IMR-90 (cell line): ENCODE data around the gene ADAM12. TPM values are rescaled to one million over a fixed set of nuclear protein-coding genes. Genes with fewer than 3 reads are reported as not detected.

Experiments
- ATAC-seq: fragments of 200-7000 bp; cut with Tn5 transposase; 2 replicates; pipeline ENCODE4 v1.9.1; 2020; ENCODE audit warnings: low read depth, mild to moderate bottlenecking, moderate library complexity
- BruUV-seq: library from RNA; stranded (reverse); fragments of 400-500 nt; replicated peaks from 2 replicates; lab custom pipeline; 2021; lab: Mats Ljungman, UMichigan
- CTCF ChIA-PET: fragments of 300-600 bp; formaldehyde crosslinking; extraction: SDS; loops from one replicate; lab custom pipeline; 2021; ENCODE audit warnings: antibody characterized with exemption; lab: Yijun Ruan, JAX
- POLR2A ChIA-PET: fragments of 300-600 bp; sonication (Branson Sonifier 250); formaldehyde crosslinking; loops from one replicate; lab custom pipeline; 2022; ENCODE audit warnings: antibody characterized with exemption; ENCODE audit not compliant: unreplicated experiment; lab: Charles Lee
- DNase-seq: peaks from one replicate; pipeline ENCODE4 v3.0.0; 2013
- H2AFZ ChIP-seq: replicated peaks from 2 replicates; pipeline ENCODE3; 2013; ENCODE audit warnings: low read length, mild to moderate bottlenecking; ENCODE audit not compliant: poor library complexity
- H2AK5ac ChIP-seq: 2 replicates; pipeline ENCODE4 v1.6.1; 2013; ENCODE audit warnings: low read depth, low read length, inconsistent platforms
- H2AK9ac ChIP-seq: replicated peaks from 2 replicates; pipeline ENCODE3; 2013; ENCODE audit warnings: mild to moderate bottlenecking, low read depth, low read length, moderate library complexity; ENCODE audit not compliant: poor library complexity
- H2BK120ac ChIP-seq: 2 replicates; pipeline ENCODE4 v1.6.1; 2013; ENCODE audit warnings: low read depth, low read length, inconsistent platforms
- H2BK15ac ChIP-seq: 3 replicates; pipeline ENCODE4 v1.6.1; 2013; ENCODE audit warnings: low read depth, low read length, inconsistent platforms
- H2BK20ac ChIP-seq: 2 replicates; pipeline ENCODE4 v1.6.1; 2013; ENCODE audit warnings: low read depth, mild to moderate bottlenecking, inconsistent platforms, low read length, moderate library complexity
- H2BK5ac ChIP-seq: 2 replicates; pipeline ENCODE4 v1.6.1; 2013; ENCODE audit warnings: mild to moderate bottlenecking, low read depth, low read length, inconsistent platforms; ENCODE audit not compliant: poor library complexity, severe bottlenecking
- H3K14ac ChIP-seq: replicated peaks from 2 replicates; pipeline ENCODE4 v1.6.1; 2013; ENCODE audit warnings: low read depth, low read length, inconsistent platforms
- H3K18ac ChIP-seq: 2 replicates; pipeline ENCODE4 v1.6.1; 2013; ENCODE audit warnings: low read depth, low read length, control low read depth
- H3K23ac ChIP-seq: 2 replicates; pipeline ENCODE4 v1.6.1; 2013; ENCODE audit warnings: low read depth, low read length, inconsistent platforms
- H3K27ac ChIP-seq: 2 replicates; pipeline ENCODE4 v1.5.1; 2013; ENCODE audit warnings: mild to moderate bottlenecking, control low read depth, low read length; ENCODE audit not compliant: insufficient read depth
- H3K27me3 ChIP-seq: 2 replicates; pipeline ENCODE4 v1.6.1; 2013; ENCODE audit warnings: low read length; ENCODE audit not compliant: control insufficient read depth, insufficient read depth
- H3K36me3 ChIP-seq: 2 replicates; pipeline ENCODE4 v1.6.1; 2013; ENCODE audit warnings: low read length, mixed read lengths; ENCODE audit not compliant: control insufficient read depth, insufficient read depth
- H3K4ac ChIP-seq: 2 replicates; pipeline ENCODE4 v1.6.1; 2013; ENCODE audit warnings: low read depth, low read length, inconsistent platforms
- H3K4me1 ChIP-seq: 2 replicates; pipeline ENCODE4 v1.6.1; 2013; ENCODE audit warnings: low read length, mixed read lengths; ENCODE audit not compliant: control insufficient read depth, insufficient read depth
- H3K4me2 ChIP-seq: 2 replicates; pipeline ENCODE4 v1.6.1; 2013; ENCODE audit warnings: low read depth, mild to moderate bottlenecking, control low read depth, low read length, moderate library complexity
- H3K4me3 ChIP-seq: 2 replicates; pipeline ENCODE4 v1.5.1; 2013; ENCODE audit warnings: low read depth, mild to moderate bottlenecking, control low read depth, low read length, moderate library complexity; ENCODE audit not compliant: insufficient read depth
- H3K56ac ChIP-seq: 2 replicates; pipeline ENCODE4 v1.6.1; 2013; ENCODE audit warnings: low read length, inconsistent platforms; ENCODE audit not compliant: insufficient read depth; ENCODE audit errors: extremely low read depth
- H3K79me1 ChIP-seq, 2 experiments: 2 replicates each; pipeline ENCODE4 v1.6.1; 2013; ENCODE audit warnings: low read length in 2 of 2, inconsistent platforms in 1 of 2, low read depth in 1 of 2
- H3K9ac ChIP-seq: 2 replicates; pipeline ENCODE4 v1.6.1; 2013; ENCODE audit warnings: low read depth, low read length, control low read depth
- H3K9me1 ChIP-seq: 2 replicates; pipeline ENCODE4 v1.6.1; 2013; ENCODE audit warnings: low read length, inconsistent platforms; ENCODE audit not compliant: insufficient read depth
- H3K9me3 ChIP-seq: 2 replicates; pipeline ENCODE4 v1.6.1; 2013; ENCODE audit warnings: low read length; ENCODE audit not compliant: control insufficient read depth, insufficient read depth
- H4K20me1 ChIP-seq: 2 replicates; pipeline ENCODE4 v1.6.1; 2013; ENCODE audit warnings: low read length, inconsistent platforms; ENCODE audit not compliant: insufficient read depth
- H4K5ac ChIP-seq: 2 replicates; pipeline ENCODE4 v1.6.1; 2013; ENCODE audit warnings: mild to moderate bottlenecking, low read depth, low read length, control low read depth
- H4K8ac ChIP-seq, 2 experiments: 2 replicates each; pipeline ENCODE4 v1.6.1; 2013; ENCODE audit warnings: low read depth in 2 of 2, low read length in 2 of 2, control low read depth in 1 of 2, inconsistent platforms in 1 of 2
- H4K91ac ChIP-seq: 2 replicates; pipeline ENCODE4 v1.6.1; 2013; ENCODE audit warnings: low read depth, low read length, inconsistent platforms; ENCODE audit not compliant: insufficient read depth
- BHLHE40 ChIP-seq: fragments of 150-350 bp; IDR thresholded peaks from 2 replicates; pipeline ENCODE4 v1.6.1; 2016; ENCODE audit warnings: mild to moderate bottlenecking, low read depth, low read length
- CEBPB ChIP-seq: IDR thresholded peaks from 2 replicates; pipeline ENCODE4 v1.6.1; 2012; ENCODE audit warnings: low read depth, low read length, improper control_type of control experiment
- CHD1 ChIP-seq: IDR thresholded peaks from 2 replicates; pipeline ENCODE4 v1.6.1; 2012; ENCODE audit warnings: low read depth, low read length, improper control_type of control experiment
- MAZ ChIP-seq: IDR thresholded peaks from 2 replicates; pipeline ENCODE4 v1.6.1; 2012; ENCODE audit warnings: low read depth, mild to moderate bottlenecking, low read length, improper control_type of control experiment, moderate library complexity, borderline replicate concordance
- MXI1 ChIP-seq: IDR thresholded peaks from 2 replicates; pipeline ENCODE4 v1.6.1; 2012; ENCODE audit warnings: low read depth, mild to moderate bottlenecking, low read length, moderate library complexity, borderline replicate concordance
- NFE2L2 ChIP-seq: fragments of 150-350 bp; IDR thresholded peaks from 2 replicates; pipeline ENCODE4 v1.6.1; 2016; ENCODE audit warnings: low read depth, mild to moderate bottlenecking, low read length
- POLR2A ChIP-seq: IDR thresholded peaks from 2 replicates; pipeline ENCODE4 v1.6.1; 2012; ENCODE audit warnings: mild to moderate bottlenecking, low read depth, low read length
- RAD21 ChIP-seq: IDR thresholded peaks from 2 replicates; pipeline ENCODE4 v1.6.1; 2012; ENCODE audit warnings: low read length, improper control_type of control experiment
- RCOR1 ChIP-seq: IDR thresholded peaks from 2 replicates; pipeline ENCODE4 v1.6.1; 2012; ENCODE audit warnings: mild to moderate bottlenecking, low read length, improper control_type of control experiment; ENCODE audit not compliant: insufficient replicate concordance
- SMC3 ChIP-seq: fragments of 150-350 bp; IDR thresholded peaks from 2 replicates; pipeline ENCODE4 v1.6.1; 2016; ENCODE audit warnings: low read depth, mild to moderate bottlenecking, antibody characterized with exemption, low read length, moderate library complexity
- WGBS, 2 experiments: methylation state at CpG; one replicate each; pipeline versions ENCODE4 v1.1.5 to v1.1.7; 2013; ENCODE audit warnings: missing lambda C conversion rate in 2 of 2; ENCODE audit not compliant: insufficient read length in 1 of 2; ENCODE audit errors: extremely low coverage in 2 of 2; 5-methylcytosine and 5-hydroxymethylcytosine counted together
- dilution Hi-C: fragments of 300-500 bp; cut with HindIII; formaldehyde crosslinking; loops from one replicate; pipeline ENCODE4 v1.14.3; 2018; ENCODE audit warnings: low sequenced_read_pairs; ENCODE audit not compliant: unreplicated experiment
- in situ Hi-C: fragments of 300-500 bp; cut with MboI; formaldehyde crosslinking; loops from 3 replicates; pipeline ENCODE4 v1.14.3; 2019; ENCODE audit warnings: low sequenced_read_pairs, inconsistent platforms, mixed read lengths
- intact Hi-C: fragments of 100-400 bp; cut with micrococcal nuclease; formaldehyde crosslinking; loops from 2 replicates; pipeline ENCODE4 v1.10.0; 2022
- polyA plus RNA-seq, 3 experiments: library from polyadenylated mRNA; depleted of rRNA; stranded (reverse); fragments of >200 nt; gene quantifications; 2 replicates each; pipeline ENCODE4 v1.2.3, GENCODE V29; 2012; ENCODE audit warnings: low replicate concordance in 1 of 3
- total RNA-seq: library from RNA; depleted of rRNA; stranded (reverse); fragments of >200 nt; gene quantifications from 2 replicates; pipeline ENCODE4 v1.2.3, GENCODE V29; 2012
- TF ChIP-seq, protein P1 (sequence below): conservative IDR thresholded peaks from 2 replicates; pipeline ENCODE4 v1.5.1; 2012; ENCODE audit warnings: mild to moderate bottlenecking, low read depth, low read length, improper control_type of control experiment
- TF ChIP-seq, protein P2 (sequence below): fragments of 150-350 bp; IDR thresholded peaks from 2 replicates; pipeline ENCODE4 v1.6.1; 2017; ENCODE audit warnings: mild to moderate bottlenecking, antibody characterized with exemption, low read length, low read depth

ADAM12 gene
- total and polyA plus RNA-seq, 2 of the 4 experiments (the other 2 are of a cell fraction): 9.6 to 10.2 TPM

DNA sequence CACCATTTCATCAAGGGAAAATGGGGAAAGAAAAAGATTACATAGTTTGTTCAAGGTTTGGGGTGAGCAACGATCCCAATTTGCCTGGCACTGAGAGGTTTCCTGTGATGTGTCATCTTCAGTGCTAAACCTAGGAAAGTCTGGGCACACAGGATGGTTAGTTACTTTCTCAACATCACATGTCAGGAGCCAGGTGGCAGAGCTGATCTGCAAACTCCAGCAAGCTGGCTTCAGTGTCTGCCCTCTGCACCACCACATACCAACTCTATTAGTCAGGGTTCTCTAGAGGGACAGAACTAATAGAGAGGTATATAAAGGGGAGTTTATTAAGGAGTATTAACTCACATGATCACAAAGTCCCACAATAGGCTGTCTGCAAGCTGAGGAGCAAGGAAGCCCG is 11.3 kb downstream of the ADAM12 start:
- Histone ChIP-seq H3K4me3 (no peak overlapping the region), H3K36me3 (no peaks in the 10 kb centered on the region; the same call in 1 of the 2 replicates), H3K23ac (no peak overlapping the region), H3K9me1 (no peaks in the 10 kb centered on the region), H2AK5ac (no peak overlapping the region), H3K79me1 (no peaks in the 10 kb centered on the region), H3K4ac (no peak overlapping the region; the same call in 1 of the 2 replicates), H3K27me3 (no peaks in the 10 kb centered on the region), H3K14ac (peak overlapping the region; percentile 45; the same call in 1 of the 2 replicates), H2BK15ac (0 out of 3 replicates have a peak overlapping the region, but pooled peaks have one; percentile 6), H3K4me1 (peaks cover 8% of the 10 kb centered on the region), H3K9me3 (no peaks in the 10 kb centered on the region; the same call in none of the 2 replicates), H4K8ac (no peak overlapping the region), H2BK5ac (no peak overlapping the region), H3K4me2 (no peak overlapping the region), H2AFZ (no peak overlapping the region), H2AK9ac (no peak overlapping the region), H4K20me1 (no peaks in the 10 kb centered on the region), H3K18ac (no peak overlapping the region), H4K91ac (no peak overlapping the region), H3K9ac (no peak overlapping the region), H3K27ac (no peak overlapping the region), H2BK120ac (no peak overlapping the region), H4K5ac (no peak overlapping the region), H3K56ac (no peak overlapping the region), H2BK20ac (no peak overlapping the region)
- WGBS, 2 experiments: 80% methylated on average over 1 of the region's 2 CpGs; no CpG with 5 or more reads in 1 of the 2 experiments
- CTCF ChIA-PET: no interaction called here
- no TSS peak for BruUV-seq
- TF ChIP-seq SMC3: no peak
- TF ChIP-seq NFE2L2: no peak
- no peak for TF ChIP-seq CEBPB
- TF ChIP-seq, protein P1, sequence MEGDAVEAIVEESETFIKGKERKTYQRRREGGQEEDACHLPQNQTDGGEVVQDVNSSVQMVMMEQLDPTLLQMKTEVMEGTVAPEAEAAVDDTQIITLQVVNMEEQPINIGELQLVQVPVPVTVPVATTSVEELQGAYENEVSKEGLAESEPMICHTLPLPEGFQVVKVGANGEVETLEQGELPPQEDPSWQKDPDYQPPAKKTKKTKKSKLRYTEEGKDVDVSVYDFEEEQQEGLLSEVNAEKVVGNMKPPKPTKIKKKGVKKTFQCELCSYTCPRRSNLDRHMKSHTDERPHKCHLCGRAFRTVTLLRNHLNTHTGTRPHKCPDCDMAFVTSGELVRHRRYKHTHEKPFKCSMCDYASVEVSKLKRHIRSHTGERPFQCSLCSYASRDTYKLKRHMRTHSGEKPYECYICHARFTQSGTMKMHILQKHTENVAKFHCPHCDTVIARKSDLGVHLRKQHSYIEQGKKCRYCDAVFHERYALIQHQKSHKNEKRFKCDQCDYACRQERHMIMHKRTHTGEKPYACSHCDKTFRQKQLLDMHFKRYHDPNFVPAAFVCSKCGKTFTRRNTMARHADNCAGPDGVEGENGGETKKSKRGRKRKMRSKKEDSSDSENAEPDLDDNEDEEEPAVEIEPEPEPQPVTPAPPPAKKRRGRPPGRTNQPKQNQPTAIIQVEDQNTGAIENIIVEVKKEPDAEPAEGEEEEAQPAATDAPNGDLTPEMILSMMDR: no peak
- no peak for TF ChIP-seq RAD21
- TF ChIP-seq RCOR1: no peak
- no peak for TF ChIP-seq MXI1
- TF ChIP-seq, protein P2, sequence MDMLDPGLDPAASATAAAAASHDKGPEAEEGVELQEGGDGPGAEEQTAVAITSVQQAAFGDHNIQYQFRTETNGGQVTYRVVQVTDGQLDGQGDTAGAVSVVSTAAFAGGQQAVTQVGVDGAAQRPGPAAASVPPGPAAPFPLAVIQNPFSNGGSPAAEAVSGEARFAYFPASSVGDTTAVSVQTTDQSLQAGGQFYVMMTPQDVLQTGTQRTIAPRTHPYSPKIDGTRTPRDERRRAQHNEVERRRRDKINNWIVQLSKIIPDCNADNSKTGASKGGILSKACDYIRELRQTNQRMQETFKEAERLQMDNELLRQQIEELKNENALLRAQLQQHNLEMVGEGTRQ: no peak
- TF ChIP-seq MAZ: no peak
- TF ChIP-seq BHLHE40: no peak
- TF ChIP-seq CHD1: no peak
- TF ChIP-seq POLR2A: no peak
- in situ Hi-C loops (no loop called here), dilution Hi-C loops (no loop called here), intact Hi-C loops (no loop called here)
- POLR2A ChIA-PET: no interaction called here
- peak; percentile 53 for DNase-seq
- ATAC-seq: no peak
